Stimulated activated CD8-positive, alpha-beta memory T cell treated with anti-CD3 and anti-CD28 coated beads, Interleukin-12 subunit alpha, Interleukin-12 subunit beta, amount 100 ng/mL, for 1 hour (primary cell): ENCODE data around the gene FRS3.

ENCODE experiments used
- DNase-seq: peaks from one replicate; pipeline ENCODE4 v3.0.0-alpha.2; 2020; ENCODE audit warnings: low read depth

FRS3 gene

DNA sequence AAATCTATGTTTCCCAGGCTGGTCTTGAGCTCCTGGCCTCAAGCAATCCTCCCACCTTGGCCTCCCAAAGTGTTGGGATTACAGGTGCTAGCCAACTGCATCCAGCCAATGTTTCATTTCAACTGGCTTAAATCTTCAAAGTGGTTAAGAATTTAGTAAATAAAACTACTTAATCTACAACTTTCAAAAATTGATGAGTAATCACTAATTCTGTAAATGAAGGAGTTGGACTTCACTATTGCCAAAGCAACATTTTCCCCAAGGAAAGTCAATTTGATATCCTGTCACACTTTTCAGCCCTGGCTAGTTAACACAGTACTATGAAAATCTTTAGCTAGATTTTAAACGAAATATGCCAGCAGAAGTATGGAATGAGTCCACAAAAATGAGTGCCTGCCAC lies 11.6 kb upstream of the FRS3 start:
- DNase-seq, result no peak

DNA sequence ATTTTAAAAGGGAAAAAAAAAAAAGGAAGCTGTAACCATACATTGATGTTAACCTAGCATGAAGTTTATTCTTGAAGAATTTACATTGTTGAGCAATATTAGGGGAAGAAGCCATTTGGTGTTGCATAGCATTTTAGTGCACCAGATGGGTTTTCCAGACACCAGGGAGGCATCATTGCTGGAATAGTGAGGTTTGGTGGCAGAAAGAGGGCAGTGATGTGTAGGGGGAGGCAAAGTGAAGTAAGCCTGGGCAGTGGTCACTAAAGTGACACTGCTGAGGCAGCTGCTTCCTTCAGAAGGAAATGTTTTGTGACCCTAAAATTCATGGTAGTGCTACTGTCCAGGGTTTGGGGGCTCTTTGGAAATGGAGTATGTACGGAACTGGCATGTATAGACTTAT lies 10.3 kb upstream of the FRS3 start:
- no peak for DNase-seq

DNA sequence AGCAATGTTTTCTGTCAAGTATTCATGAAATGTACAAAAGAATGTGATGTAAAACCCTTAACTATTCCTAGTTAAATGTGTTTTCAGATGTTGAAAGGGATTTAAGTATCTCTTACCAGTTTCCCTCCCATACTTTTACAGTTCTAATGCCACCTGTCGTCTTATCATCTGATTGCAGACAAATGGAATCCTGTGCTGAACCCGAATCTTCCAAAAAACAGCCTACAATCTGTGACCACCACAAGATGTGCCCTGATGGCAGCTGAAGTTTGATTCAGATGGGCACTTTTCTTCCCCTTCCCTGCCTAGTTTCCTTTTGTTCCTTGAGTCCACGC lies 9.7 kb upstream of the FRS3 start:
- DNase-seq, result no peak

DNA sequence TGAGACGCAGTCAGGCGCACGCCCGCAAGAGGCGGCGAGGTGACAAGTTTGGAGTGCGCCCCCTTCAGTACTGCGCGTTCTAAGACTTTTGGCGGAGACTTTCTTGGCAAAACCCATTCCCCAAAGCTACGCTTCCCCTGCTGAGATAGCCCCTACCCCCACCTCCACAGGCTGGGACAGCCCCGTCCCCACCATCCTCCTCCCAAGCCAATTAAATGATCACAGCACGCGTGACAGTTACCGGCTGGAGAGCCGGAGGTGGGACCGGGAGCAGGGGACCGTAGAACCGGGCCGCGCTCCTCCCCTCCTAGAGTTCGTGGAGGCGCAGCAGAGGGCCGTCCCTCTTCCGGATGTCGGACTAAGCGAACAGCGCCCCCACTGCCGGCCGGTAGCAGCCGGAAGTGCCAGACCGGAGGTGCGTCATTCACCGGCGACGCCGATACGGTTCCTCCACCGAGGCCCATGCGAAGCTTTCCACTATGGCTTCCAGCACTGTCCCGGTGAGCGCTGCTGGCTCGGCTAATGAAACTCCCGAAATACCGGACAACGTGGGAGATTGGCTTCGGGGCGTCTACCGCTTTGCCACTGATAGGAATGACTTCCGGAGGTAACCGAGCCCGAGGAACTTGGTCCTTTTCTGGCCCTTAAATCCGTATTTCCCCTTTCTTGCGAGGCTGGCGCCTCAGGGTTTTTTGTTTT lies 7.7 kb upstream of the FRS3 start, which contains the start of gene TOMM6:
TOMM6 (plus strand) TSS at position 476 of the 699 bp plus-strand sequence; CDS start at position 480, 4 bp downstream.
- DNase-seq, result peak; percentile 93

DNA sequence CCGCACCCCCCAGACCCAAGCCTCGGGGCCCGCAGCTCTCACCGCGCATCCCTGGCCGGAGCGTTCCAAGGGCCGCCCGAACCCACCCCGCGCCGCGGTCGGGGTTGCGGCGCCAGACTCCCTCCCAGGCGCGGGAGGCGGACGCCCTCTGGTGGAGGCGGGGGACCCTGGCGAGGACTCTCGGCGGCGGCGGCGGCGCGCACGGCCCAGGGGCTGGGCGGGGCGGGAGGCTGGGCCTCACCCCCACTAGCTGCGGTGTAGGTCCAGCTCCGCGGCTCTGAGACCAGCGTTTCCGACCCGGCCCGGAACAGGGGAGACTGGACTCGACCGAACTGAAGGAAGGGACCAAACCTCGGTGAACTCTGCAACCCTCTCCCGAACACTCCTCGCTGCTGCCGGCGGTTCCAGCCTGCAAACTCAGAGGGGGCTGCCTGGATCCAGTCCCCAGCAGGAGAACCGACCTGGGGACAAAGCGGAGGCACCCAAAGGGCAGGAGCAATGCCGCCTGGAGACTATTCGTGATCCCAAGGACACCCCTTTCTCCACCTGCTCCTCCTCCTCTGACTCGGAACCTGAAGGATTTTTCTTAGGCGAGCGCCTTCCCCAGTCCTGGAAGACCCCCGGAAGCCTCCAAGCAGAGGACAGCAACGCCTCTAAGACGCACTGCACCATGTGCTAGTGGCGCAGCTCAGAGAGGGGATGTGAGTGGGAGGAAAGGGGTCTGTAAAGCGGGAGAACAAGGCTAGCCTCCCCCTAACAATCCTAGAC lies 6.9 kb upstream of the FRS3 start:
- DNase-seq, result peak; percentile 80

DNA sequence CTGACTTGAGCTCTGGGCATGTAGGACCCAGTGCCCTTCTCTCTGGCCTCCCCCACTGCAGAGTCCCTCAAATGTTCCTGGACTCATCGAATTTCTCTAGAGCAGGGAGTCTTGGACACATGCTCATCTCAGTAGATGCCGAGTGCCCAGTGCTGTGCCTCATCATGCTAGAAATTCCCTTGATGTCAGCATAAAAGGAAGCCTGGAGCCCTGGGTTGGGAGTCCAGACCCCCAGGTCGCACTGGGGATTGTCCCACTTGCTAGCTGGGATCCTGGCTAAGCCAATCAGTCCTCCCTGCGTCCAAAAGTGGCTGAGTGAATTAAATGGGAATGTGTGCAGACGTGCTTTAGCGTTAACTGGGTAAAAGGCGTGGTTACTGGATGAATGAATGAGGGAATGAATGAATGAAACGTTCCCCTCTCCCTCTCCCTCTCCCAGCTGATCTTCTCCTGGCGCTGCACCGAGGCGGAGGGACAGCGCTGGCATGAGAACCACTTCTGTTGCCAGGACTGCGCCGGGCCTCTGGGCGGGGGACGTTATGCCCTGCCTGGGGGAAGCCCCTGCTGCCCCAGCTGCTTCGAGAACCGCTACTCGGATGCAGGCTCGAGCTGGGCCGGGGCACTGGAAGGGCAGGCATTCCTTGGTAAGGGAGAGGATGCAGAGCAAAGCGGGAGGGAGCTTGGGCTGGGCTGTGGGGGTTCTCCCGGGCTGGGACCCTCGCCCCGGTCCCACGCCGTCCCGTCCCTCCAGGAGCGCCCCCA lies 6.2 kb upstream of the FRS3 start:
- DNase-seq, result no peak

DNA sequence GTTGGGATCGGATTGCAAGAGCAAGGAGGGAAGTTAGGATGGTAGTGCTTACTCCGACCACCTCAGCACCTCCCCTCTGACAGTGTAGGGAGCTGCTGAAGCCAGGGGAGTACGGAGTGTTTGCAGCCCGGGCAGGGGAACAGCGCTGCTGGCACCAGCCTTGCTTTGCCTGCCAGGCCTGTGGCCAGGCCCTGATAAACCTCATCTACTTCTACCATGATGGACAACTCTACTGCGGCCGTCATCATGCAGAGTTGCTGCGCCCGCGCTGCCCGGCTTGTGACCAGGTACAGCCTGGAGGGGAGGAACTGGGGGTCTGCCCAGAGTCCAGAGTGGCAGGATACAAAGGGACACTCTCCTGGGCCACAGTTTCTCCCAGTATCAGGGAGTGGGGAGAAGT lies 5.6 kb upstream of the FRS3 start:
- no peak for DNase-seq

DNA sequence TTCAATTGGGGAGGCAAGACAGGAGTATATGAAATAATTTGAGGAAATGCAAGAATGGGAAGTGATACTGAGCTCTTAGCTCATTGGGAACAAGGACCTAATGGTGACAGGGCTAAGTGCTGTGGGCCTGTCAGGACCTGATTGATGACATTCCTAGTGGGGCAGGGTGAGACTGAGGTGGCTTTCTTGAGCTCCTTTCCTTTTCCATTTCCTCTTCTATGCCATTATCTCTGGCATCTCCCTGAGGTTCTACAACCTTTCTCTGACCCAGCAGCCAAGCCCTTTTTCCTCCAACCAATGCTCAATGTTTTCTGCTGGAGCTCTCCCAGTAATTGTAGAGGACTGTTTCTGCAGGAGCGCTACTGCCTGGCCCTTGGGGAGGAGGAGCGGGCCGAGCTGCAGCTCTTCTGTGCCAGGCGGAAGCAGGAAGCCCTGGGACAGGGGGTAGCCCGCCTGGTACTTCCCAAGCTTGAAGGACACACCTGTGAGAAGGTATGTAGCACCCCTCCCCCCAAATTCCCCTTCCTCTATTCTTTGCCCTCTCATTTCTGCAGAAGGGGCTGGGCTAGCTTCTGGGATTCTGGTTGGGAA lies 5.0 kb upstream of the FRS3 start:
- no peak for DNase-seq

DNA sequence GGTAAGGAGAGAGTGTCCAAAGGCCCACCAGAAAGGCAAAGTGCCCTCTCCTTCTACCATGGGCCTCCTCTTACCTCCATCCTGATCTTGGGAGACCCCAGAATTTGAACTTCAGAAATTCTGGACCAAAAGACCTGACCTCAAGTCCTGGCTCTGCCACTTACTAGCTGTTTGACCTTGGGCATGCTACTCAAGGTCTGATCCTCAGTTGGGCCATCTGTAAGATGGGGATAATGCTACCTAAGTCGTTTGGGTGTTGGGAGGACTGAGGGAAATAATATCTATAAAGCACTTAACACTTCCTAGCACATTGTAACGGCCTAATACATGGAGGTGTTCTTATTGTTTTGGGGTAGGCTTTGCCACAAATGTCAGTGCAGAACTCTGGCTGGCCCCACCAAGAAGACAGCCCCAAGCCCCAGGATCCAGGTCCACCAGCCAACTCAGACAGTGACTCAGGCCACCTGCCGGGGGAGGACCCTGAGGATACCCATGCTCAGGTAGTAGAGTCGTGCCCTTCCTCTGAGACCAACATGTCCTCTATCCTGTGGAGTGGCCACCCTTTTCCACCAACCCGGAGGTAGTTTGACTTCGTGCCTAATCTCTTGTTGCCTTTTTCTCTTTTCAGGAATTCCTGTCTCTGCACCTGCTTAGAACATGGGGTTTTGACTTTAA lies 3.5 kb upstream of the FRS3 start:
- no peak for DNase-seq

DNA sequence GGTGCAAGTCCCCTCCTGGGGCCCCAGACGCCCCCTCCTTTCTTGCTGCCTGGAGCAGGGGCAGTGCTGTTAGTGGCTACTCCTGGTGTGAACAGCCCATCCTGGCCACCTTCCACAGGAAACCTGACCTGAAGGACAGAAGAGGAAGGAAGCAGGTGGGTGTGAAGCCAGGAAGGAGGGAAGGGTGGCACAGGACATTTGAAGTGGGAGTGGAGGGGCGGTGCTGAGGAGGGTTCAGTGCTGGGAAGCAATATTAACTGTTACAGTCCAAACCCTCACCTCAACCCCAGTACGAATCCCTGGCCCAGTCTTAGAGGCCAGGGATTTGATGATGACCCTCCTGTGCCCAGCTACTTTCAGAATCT lies 1.6 kb upstream of the FRS3 start:
- DNase-seq, result no peak

DNA sequence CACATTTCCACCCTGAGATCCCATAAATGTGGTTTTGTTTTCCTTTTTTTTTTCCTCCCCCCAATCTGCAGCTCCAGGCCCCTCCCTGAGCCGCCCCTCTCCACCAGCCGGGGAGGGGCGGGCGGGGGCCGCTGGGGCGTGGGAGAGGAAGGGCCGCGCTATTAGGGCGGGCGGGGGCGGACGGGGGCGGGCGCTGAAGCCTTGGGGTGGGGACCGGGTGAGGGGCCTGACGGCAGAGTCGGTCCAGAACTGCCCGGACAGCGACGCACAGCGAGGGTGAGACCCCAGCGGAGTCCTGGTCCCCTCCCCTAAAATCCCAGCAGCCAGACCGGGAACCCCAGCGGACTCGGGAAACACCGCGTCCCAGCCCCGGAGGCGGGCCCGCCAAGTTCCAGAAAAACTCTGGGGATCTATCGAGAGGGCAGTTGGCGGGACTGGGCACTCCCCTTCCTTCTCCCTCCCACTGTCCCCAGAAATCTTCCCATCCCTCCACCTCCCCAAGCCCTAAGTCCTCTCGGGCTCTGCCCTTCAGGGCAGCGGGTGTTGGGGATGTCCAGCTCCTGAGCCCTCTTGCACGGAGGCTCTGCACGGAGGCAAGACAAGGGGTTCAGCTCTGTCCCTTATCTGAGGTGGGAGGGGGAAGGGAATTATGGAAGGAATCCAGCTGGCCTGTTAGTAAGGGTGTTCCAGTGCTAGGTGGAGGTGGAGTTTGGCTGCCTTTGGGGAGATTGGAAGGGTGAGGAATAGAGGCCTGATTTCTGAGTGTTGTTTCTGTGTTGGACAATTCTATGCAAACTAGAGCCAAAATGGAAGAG lies 1.1 kb upstream of the FRS3 start, which contains the start of gene PRICKLE4:
PRICKLE4 (plus strand) TSS at position 232 of the 815 bp plus-strand sequence. CDS start 2,692 bp downstream, outside the sequence.
- DNase-seq, result no peak

DNA sequence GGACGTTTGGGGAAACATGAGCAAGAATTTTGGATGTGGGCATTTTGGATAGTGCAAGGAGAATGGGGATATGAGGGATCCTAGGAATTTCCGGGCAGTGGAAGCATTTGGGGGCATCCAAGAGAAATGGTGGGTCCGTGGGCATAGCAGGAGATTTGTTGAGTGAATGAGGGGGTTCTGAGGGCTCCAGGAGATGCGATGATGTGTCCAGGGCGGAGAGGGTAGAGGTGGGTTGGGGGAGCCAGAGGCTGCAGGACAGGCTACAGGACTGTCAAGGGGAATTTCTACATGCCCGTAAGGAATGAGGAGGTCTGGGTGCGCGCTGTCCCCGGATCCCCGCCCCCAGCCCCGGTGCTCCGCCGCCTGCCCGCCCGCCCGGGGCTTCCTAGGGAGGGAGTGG lies 364 bp downstream of the FRS3 start:
- no peak for DNase-seq

DNA sequence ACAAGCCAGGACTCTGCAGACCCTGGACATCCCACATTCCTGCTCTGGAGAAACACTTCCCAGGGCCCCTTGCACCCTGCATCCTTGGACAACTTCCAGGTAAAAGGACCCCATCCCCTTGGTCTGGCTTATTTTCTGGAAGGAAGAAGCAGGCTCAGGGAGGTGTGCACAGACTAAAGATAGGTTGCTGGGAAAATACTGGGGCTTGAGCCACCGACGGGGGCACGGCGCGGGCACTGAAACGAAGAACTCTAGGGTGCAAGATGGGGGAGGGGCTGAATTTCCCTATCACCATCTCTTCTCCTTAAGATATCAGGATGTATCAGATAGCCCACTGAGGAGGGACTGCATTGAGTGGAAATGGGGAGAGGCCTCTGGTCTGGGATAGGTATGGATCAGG lies 805 bp downstream of the FRS3 start:
- DNase-seq, result no peak

DNA sequence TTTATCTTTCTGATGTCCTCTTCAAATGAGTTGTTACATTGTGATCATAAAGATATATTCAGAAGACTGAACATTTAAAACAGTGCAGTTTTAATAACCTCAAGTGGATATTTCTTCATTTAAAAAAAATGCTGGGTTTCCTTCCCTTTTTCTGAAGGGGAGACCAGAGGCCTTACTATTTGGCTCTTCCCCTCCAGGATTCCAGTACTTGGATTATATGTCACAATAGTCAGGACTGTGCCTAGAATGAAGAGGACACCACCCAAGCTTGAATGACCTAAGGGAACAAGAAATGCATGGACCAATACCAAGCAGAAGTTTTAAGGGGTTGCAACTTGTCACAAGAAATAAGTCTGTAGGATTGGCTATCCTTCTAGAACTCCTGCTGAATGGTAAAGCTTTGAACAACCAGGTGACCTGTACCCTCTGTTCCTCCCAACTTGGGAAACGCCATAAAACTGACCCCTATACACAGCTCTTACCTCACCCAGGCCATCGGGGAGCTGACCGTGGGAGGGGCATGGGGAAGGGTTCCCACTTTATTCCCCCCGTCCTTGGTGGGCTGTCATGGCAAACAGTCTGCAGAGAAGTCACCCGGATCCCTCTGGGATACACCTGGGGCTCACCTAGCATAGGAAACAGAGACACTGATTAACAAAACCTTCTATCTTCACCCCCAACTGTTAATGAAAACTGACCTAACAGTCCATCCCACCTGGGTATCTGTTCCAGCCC lies 2.0 kb downstream of the FRS3 start:
- DNase-seq, result no peak

DNA sequence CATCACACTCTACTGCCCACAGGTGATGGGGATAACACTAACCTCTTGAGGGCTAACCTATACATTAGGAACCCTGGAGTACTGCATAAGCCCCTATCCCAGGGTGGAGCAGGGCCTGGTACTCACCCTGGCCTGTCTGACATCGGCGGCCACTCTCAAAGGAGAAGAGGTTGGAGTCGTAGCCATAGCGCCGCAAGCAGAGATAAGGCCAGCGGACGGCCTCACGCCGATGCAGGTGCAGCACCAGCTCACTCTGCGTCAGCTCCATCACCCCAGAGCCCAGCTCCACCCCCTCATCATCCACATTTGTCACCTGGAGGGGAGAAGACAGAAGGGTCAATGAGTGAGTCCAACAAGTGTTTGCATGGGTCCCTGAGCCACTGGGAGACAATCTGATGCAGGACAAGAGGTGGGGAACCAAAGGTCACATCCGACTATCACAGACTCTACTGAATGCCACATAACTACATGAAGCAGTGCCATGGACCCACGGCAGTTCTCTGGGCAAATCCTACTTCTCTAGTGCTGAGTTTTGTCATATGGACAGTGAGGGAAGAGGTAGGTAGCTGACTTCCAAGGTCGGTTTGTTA lies 4.3 kb downstream of the FRS3 start:
- DNase-seq, result no peak

DNA sequence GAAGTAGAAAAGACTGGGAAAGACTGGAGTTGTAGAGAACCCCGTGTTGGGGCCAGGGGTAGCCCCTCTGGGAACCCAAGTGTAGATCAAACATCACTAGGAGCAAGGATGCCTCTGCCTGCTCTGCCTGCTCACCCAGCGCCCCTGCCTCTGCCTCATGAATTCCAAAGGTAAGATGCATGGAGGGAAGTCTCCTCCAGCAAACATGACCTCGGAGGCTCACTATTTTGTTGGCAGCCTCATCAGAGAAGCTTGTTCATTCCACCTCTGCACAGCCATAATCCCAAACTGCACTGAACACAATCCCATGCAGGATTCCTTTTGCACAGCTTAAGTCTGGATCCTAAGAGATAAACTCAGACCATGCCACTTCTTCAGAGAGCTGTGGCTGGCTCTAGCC lies 4.9 kb downstream of the FRS3 start:
- no peak for DNase-seq

DNA sequence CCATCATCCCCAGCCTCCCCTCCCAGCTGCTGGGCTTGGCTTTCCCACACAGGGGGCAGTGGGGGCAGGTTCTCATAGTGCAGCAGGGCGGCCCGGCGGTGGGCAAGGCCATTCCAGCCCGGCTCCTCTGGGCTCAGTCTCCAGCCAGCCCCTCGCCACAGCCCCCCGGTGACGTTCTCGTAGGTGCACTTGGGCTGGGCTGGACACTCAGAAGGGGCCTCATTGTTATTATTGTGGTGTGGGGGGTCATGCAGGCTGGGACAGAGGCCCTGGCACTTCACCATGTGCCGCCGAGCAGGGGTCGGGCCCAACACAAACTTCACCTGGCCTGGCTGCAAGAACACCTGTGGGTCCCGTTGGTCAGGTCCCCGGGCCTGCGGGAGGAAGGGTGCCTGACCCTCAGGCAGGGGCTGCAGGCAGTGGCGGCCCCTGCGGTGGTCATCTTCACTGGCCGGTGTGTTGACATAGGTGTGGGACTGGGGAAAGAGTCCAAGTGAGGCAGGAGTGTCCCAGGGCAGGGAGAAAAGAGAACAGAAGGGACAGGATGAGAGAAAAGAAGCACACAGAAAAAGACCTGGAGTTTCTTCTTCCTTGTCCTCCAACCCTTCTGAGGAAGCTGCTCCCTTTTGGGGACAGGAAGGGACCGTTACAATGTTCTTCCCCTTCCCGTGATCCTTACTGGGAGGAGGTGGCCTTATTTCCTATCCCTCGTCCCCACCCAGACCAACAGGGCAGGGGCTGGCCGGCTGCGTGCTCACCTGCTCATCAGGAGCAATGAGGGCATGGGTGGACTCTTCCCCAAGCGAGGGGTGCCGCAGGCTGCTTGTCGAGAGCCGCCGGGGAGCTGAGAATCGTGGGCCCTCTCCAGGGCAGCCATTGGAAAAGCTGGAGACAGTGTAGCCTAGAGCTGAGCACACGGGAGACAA lies 8.4 kb downstream of the FRS3 start:
- DNase-seq, result no peak

DNA sequence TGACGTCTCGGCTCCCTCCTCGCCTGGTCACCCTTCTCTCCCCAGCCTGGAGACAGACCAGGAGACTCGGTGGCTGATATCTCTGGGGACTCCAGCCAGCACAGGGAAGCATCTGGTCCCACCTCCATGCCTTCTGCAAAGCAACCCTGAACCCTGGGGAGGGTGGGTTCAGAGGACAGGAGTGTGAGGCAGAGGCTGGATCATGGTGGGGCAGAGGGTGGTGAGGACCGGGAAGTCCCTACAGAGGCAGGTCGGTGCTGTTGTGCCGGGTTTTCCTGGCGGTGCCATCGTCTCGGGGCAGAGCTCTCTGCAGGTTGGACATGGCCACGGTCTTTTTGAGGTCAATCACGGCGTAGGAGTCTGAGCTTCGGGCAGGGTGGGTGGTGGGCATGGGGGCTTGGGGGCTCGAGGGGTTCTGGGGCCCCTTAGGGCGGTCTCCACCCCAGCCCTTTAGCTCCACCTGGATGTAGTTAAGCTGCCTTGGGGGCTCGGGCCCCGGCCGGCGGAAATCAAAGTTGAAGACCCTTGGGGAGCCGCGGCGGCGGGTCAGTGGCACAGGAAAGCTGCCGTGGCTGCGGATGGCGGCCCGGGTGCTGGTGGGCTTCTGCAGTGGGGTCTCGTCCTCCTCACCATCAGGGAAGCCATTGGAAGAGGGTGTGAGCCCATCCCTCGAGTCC lies 9.2 kb downstream of the FRS3 start:
- no peak for DNase-seq
